Activated gamma-delta T cell treated with anti-CD3 and anti-CD28 coated beads, Interleukin-2, amount 50 U/mL, for 16 hours (primary cell): Measurements from ENCODE around the gene FADD.
A peak's percentile ranks its signal among the peaks of the same experiment; 100 is the strongest.

Experiments
- DNase-seq: peaks from one replicate; pipeline ENCODE4 v3.0.0-alpha.2; 2020; ENCODE audit warnings: low read depth

Gene FADD

GRCh38 chr11:70202920-70203750, at the start of gene FADD:
Gene FADD (plus strand): TSS chr11:70203296. CDS start chr11:70203460, 164 bp downstream.
- DNase-seq = peak; percentile 84

DNA sequence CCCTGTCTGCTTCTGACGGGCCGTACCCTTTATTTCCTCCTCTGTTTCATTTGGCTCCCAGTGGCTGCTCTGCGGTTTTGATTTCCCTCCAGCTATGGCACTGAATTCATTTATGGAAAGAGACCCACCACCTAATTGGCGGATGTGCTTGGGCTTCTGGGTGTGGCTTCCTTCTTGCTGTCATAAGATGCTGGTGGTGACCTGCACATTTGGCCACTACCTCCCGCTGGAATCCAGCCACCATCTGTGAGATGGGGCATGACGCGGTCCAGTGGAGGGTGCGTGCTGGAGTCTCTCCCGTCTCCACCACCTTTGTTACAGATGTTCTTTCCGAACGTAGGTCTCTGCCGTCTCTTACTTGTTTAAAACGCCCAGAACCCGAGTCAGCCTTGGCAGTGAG, 47.7 kb upstream of the FADD start:
- no peak for DNase-seq

DNA sequence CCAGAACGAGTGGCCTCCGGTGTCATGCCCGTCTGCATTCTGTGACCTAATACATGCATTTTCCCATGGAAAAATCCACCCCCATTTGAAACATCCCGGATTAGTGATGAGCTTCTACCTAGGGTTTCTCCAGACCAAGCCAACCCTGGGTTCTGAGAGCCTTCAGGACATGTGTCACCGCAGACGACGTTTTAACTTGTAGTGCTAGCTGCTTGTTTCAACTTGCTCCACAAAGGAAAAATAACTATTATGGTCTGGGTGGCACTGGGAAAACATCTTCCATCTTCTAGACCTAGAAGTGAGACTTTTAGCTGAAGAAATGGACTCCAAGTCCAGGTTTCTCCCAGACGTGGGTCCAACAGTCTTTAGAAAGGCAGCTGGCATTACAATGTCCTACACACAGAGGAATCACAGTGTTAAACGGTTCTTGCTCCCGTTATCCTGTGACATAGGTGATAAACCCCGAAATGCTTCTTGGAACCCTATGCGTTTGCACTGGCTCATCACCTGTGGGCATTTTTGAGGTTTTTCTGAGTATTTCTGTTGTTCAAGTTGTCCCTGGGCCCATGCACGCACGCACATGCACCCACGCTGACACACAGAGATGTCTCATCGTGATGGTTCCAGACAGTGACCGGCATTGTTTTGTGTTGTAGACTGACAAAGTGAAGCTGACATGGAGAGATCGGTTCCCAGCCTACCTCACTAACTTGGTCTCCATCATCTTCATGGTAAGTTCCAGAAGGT, 46.6 kb upstream of the FADD start:
- no peak for DNase-seq

- no peak for DNase-seq
These were observed 44.9 kb upstream of the FADD start for GRCh38 chr11:70158201-70158600.

GRCh38 chr11:70158757-70159389, 44.2 kb upstream of the FADD start:
- DNase-seq = no peak

- DNase-seq = no peak
These were observed 43.2 kb upstream of the FADD start for GRCh38 chr11:70159627-70160570.

DNA sequence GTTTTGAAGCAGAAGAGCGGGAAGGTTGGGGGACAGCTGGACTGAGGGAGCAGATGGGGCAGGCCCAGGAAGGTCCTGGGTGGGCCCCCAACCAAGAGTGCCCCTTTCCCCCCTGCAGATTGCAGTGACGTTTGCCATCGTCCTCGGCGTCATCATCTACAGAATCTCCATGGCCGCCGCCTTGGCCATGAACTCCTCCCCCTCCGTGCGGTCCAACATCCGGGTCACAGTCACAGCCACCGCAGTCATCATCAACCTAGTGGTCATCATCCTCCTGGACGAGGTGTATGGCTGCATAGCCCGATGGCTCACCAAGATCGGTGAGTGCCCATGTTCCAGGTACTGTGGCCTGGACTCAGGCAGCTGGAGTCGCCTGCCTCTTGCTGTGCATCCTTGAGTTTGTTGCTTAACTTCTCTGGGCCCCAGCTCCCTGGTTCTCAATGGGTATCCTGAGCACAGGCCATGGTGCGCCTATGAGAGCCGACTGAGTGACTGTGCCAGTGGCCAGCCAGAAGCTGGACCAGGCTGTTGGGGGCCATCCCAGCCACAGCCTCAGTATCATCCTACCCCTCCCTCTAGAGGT, 42.0 kb upstream of the FADD start:
- DNase-seq = no peak

DNA sequence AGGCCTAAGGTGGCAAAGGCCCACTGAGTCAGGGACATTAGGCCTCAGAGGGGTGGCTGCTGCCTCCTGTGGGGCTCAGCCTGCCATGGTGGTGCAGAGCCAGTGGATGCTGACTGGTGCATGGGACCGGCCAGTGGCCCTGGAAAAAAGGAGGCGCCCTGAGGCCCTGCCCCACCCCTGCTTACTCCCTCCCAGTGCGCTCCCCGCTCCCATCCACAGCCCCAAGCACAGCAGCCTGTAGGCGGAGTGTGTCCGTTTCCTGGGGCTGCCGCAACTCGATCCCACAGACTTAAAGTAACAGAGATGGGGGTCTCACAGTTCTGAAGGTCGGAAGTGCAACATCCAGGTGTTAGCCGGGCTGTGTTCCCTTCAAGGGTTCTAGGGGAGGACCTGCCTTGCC, 38.4 kb upstream of the FADD start:
- DNase-seq = no peak

- DNase-seq = no peak
These were observed 36.0 kb upstream of the FADD start for GRCh38 chr11:70167120-70167519.

- DNase-seq = no peak
These were observed 35.2 kb upstream of the FADD start for GRCh38 chr11:70167723-70168404.

DNA sequence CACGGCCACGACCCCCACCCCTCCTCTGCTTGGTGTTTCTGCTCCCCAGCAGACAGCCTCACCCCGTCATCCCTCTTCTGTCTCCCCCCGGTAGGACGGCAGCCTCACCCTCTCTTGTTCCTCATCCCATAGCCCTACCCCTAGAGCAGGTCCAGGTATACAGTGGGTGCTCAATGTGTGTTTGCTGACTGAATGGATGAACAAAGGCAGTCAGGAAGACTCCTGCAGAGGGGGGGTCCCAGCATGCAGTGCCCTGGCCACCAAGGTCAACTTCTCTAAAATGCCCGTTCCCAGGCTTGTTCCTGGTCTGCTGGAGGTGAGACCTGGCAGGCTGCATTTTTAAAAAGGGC, 34.7 kb upstream of the FADD start:
- DNase-seq = no peak

DNA sequence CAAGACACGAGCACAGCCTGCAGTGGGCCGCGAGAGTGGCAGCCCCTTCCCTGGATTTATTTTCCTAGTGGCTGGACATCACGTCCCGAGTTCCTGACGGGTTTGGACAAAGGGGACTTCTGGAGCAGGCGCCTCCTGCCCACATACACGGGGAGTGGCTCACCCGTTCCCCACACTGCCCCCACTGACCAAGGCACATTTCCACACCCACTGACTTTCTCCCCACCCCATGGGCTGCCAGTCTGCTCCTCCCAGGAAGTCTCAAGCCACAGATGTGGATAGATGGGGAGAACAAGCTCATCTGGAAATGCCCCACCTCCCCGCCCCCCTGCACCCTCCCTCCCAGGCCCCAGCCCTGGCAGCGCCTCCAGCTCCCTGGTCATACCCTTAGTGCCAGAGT, 34.0 kb upstream of the FADD start:
- DNase-seq = no peak

DNA sequence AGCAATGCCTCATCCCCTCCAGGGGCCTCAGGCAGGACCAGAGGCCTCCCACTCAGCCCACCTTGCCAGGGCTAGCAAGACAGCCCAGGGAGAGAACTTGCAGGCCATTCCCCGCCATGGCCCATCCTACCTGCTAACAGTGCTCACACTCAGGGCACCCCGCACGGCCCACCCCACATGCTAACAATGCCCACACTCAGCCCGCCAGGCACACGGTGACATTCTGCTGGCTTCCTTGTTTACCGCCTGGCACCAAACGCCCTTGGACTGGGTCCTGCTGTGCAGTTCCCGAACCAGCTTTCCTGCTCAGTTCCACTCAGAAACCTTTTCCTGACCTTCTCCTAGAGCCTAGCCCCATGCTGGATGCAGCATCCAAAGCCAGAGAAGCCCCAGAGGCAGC, 33.5 kb upstream of the FADD start:
- no peak for DNase-seq

- DNase-seq = no peak
These were observed 32.4 kb upstream of the FADD start for GRCh38 chr11:70170596-70171210.

DNA sequence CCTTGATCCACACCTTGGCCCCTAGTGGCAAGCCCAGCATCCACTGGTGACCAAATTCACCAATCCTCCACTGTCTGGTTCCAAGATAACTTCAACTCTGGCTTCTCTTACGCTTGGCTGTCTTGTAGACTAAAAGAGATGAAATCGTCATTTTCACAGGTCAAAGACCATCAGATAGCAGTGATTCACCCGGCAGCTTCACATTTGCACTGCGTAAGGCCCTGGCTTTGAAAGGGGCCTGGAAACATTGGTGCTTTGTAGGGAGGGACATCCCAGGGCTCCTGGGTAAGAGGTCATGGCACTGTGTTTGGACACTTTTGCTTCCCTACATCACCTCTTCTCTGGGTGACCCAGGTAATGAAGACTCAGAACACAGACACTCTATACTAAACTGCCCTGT, 30.1 kb upstream of the FADD start:
- DNase-seq = no peak

- no peak for DNase-seq
These were observed 28.4 kb upstream of the FADD start for GRCh38 chr11:70174547-70175235.

GRCh38 chr11:70175236-70175698, 27.8 kb upstream of the FADD start:
- DNase-seq = no peak

GRCh38 chr11:70176940-70177689, 26.0 kb upstream of the FADD start:
- DNase-seq = peak; percentile 18

DNA sequence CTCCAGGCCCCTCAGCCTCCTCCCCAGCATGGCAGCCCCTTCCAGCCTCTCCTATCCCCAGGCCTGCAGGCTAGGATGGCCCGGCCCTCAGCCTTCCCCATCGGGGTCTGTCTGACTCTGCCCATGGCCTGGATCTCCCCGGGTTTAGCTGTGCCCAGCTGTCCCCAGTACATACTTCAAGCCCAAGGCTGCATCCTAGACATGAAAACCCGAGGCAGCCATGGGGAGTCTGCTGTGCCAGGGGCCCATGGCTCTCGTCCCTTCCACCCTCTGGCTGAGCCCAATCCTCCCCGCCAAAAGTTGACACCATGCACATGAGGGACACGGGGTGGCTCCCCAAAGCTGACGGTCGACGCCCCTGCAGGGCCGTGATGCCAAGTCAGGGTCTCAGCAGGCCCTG, 22.2 kb upstream of the FADD start:
- no peak for DNase-seq
